ENCODE measurements around the gene DEDD2.
A peak's percentile ranks its signal among the peaks of the same experiment; 100 is the strongest.
"Not testable (repeated sequence)": the region's sequence is repeated elsewhere in the genome, so short reads cannot be mapped to it uniquely, and the experiment has no call there.

Gene DEDD2

GRCh38 chr19:42217520-42218437 lies at the start of gene DEDD2:
Gene DEDD2 (minus strand): TSS chr19:42217677. CDS start chr19:42217007, 670 bp downstream.
- peak; percentile 91 for DNase-seq (ENCODE audit: low read depth)

- not testable (repeated sequence) for DNase-seq (ENCODE audit: low read depth)
Observed at GRCh38 chr19:42266928-42267603, 49.6 kb upstream of the DEDD2 start.

GRCh38 chr19:42266105-42266504 lies 48.6 kb upstream of the DEDD2 start:
- DNase-seq (ENCODE audit: low read depth), result not testable (repeated sequence)

- no peak for DNase-seq (ENCODE audit: low read depth)
Observed at GRCh38 chr19:42261763-42262162, 44.3 kb upstream of the DEDD2 start.

GRCh38 chr19:42257842-42258241 lies 40.4 kb upstream of the DEDD2 start:
- DNase-seq (ENCODE audit: low read depth), result not testable (repeated sequence)

GRCh38 chr19:42255766-42256745 lies 38.6 kb upstream of the DEDD2 start:
- no peak for DNase-seq (ENCODE audit: low read depth)

GRCh38 chr19:42254850-42255765 lies 37.6 kb upstream of the DEDD2 start, which contains the start of gene ERF:
Gene ERF (minus strand): TSS chr19:42255128. CDS start chr19:42254999, 129 bp downstream.
- DNase-seq (ENCODE audit: low read depth), result no peak

- no peak for DNase-seq (ENCODE audit: low read depth)
Observed at GRCh38 chr19:42254089-42254849, 36.8 kb upstream of the DEDD2 start.

- DNase-seq (ENCODE audit: low read depth), result no peak
Observed at GRCh38 chr19:42253245-42254088, 36.0 kb upstream of the DEDD2 start.

GRCh38 chr19:42252365-42253244 lies 35.1 kb upstream of the DEDD2 start:
- no peak for DNase-seq (ENCODE audit: low read depth)

- no peak for DNase-seq (ENCODE audit: low read depth)
Observed at GRCh38 chr19:42251572-42252358, 34.3 kb upstream of the DEDD2 start.

GRCh38 chr19:42250666-42251531 lies 33.4 kb upstream of the DEDD2 start:
- no peak for DNase-seq (ENCODE audit: low read depth)

- DNase-seq (ENCODE audit: low read depth), result no peak
Observed at GRCh38 chr19:42250183-42250665, 32.7 kb upstream of the DEDD2 start.

GRCh38 chr19:42249769-42250168 lies 32.3 kb upstream of the DEDD2 start:
- no peak for DNase-seq (ENCODE audit: low read depth)

GRCh38 chr19:42249149-42249750 lies 31.8 kb upstream of the DEDD2 start:
- no peak for DNase-seq (ENCODE audit: low read depth)

All from non-pigmented ciliary epithelial cell (primary cell).